ENCODE data around the gene FIGNL2.

- TF ChIP-seq TAF1 (conservative IDR thresholded peaks at IDR 0.05) (no peak), CTCF (IDR thresholded peaks at IDR 0.05; ENCODE audit: low read depth, low read length, missing input control) (no peak), HNF4A (conservative IDR thresholded peaks at IDR 0.05) (no peak), RXRA (IDR thresholded peaks at IDR 0.05) (no peak), SP1 (IDR thresholded peaks at IDR 0.05) (no peak)
Observed at GRCh38 chr12:51819736-51820525, 28.6 kb downstream of the FIGNL2 start.
